NCI-H1930 (cell line): Measurements from ENCODE around the gene ENO1.
"Not testable (repeated sequence)": the region's sequence is repeated elsewhere in the genome, so short reads cannot be mapped to it uniquely, and the experiment has no call there.

Source experiments
- DNase-seq, 2 experiments: peaks; one replicate each; lab custom pipeline; 2025; lab: John Stamatoyannopoulos, UW

Gene ENO1

DNA sequence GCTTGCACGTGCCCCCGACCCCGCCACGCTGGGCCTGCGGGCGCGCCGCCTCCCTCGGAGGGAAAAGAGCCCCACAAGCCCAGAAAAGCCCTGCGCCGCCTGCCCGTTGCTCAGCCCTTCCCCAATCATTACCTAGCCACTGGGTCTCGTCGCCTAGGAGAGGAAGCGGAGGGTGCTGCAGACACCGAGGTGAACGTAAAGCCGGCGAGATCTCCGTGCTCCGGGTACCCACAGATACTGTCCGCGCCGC lies at the start of gene ENO1:
ENO1 (minus strand) TSS at position 239 of the 250 bp plus-strand sequence. CDS start 3,778 bp downstream, outside the sequence.
- no peak for DNase-seq

DNA sequence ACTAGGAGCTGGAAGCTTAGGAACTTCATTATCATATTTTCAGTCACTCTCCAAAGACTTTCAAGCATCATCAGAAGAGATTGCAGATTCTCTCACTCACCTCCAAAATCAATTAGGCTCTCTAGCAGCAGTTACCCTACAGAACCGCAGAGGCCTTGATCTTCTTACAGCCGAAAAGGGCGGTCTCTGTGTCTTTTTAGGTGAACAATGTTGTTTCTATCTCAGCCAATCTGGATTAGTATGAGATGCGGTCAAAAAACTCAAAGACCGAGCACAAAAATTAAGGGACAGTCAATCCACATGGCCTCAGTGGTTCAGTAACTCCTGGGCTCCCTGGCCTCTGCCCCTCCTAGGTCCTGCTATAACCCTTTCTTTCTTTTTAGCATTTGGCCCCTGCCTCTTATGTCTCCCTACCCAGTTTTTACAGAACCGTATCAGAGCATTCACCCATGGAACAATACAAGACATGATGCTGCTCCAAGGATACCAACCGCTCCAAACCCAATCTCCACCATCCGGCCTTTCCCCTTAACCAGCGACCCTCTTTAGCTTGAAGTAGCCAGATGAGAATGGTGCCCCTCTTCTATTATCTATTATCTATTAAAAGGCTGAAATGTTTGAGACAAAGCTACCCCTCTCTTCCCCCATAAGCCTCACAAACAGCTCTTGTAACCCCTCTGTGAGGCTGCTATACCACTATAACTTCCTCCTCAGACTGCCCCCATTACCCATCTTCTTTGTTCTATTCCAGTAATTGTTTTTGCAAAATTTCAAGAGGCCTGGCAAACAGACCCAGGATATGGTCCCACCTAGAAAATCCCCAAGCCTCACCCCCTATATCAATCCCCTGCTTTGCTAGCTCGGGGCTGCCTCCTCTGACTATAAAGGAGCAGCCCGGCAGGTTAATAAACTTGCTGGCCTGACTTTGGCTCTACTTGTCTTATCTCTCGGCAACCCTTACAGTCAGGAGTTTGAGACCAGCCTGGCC lies 48.5 kb upstream of the ENO1 start:
- no peak for DNase-seq

DNA sequence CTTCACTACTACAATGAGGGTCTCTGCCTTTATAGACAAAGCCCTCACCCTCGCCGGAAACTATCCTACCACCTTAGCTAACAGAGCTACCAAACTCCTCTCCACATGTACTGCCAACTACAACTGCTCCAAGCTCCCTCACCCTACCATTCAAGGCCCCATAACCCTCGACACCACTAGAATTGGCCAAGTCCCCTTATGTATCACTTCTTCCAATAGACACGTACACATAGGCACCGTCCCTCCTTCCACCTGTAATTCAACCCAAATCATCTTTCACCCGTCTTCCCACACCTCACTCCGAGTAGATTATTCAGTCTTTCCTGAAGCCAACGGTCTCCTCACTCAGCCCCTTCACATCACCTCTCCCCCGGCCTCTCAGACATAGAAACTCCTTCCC lies 47.5 kb upstream of the ENO1 start:
- DNase-seq = no peak

DNA sequence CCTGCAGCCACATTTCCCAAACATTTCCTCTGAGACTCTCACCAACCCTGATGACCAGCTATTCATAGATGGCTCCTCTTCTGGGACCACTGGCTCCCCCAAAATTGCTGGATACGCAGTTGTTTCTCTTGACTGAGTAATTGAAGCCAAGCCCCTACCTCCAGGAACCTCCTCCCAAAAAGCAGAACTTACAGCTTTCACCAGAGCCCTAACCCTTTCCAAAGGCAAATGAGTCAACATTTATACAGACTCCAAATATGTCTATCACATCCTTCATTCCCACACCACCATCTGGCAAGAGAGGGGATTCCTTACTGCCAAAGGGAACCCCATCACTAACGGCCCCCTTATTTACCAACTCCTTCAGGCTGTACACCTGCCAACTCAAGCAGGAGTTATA lies 46.9 kb upstream of the ENO1 start:
- no peak for DNase-seq

DNA sequence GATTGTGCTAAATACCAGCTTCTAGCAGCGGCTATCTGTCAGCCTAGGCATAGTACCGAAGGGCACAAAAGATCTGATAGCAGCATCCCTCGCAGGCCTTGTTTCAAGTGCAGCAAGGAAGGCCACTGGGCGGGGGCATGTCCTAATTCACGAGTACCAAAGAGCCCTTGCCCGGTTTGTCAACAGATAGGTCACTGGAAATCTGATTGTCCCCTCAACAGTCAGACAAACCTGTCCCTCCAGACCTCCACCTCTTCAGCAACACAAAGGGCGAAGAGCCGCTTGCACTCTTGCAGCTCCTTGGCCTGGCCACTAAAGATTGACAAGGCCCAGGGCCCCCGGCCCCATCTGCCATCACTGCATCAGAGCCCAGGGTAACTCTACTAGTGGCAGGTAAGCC lies 44.5 kb upstream of the ENO1 start:
- no peak for DNase-seq

DNA sequence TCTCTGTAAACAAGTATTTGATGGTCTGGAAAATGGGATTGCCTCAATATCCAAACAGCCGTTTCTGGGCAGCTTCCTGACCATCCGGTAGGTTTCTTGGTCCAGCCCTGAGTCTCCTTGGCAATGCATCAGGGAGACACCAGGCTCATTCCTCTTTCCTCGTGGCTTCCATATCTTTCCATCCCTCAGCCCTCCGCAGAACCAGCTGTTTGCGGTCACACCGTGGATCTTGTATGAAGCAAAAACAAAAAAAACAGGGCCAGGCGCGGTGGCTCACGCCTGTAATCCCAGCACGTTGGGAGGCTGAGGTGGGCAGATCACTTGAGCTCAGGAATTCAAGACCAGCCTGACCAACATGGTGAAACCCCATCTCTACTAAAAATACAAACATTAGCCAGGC lies 39.0 kb upstream of the ENO1 start:
- DNase-seq = not testable (repeated sequence)

DNA sequence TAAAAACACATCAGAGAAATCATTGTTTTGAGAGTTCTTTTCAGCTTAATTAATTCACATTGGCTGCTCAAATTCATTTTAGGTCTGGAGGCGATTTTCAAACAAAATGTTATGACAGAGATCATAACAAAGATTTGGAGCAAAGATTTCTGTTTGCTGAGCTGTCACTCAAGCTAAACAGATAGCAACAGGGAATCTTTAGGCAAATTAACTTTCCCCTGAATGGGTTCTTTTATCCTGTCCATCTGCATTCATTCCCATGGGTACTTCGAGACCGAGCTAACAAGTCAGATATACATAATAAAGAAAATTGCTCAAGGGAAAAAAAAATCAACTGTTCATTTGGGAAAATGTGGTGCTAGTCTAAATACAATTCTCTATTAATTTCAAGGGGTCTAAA lies 37.0 kb upstream of the ENO1 start:
- peak in 1 of 2 experiments; percentile 5 for DNase-seq

DNA sequence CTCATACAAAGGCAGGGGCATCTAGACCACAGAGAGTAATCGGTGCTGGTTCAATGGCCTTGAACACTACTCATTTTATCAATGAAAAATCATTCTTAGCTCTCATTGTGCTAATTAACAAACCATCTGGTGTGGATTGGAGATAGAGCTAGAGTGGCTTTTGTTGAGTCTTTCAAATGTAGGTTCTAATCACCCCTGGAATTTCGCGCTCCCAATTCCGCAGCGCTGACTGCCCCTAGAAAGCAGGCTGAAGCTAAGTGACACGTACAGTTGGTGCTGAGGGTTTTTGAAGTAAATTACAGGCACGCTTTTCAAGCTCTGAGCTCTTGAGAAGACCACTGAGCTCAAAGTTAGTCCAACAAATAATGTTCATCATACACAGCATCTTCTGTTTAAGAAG lies 36.0 kb upstream of the ENO1 start:
- DNase-seq = no peak

DNA sequence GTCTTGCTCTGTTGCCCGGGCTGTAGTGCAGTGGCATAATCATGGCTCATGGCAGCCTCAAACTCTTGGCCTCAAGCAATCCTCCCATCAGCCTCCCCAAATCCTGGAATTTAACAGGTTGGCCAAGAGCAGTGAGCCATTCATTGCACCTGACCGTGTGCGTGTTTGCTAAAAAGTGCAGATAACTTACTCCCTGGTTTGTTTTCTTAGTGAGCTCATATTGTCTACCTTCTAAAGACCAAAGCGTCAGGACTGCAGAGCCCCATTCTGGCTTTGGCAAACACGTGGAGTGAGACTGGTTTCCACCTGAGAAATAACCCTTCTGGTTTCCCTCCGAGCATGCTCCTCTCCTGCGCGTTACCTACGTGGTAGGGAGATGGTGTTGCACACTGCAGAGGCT lies 35.0 kb upstream of the ENO1 start:
- no peak for DNase-seq

DNA sequence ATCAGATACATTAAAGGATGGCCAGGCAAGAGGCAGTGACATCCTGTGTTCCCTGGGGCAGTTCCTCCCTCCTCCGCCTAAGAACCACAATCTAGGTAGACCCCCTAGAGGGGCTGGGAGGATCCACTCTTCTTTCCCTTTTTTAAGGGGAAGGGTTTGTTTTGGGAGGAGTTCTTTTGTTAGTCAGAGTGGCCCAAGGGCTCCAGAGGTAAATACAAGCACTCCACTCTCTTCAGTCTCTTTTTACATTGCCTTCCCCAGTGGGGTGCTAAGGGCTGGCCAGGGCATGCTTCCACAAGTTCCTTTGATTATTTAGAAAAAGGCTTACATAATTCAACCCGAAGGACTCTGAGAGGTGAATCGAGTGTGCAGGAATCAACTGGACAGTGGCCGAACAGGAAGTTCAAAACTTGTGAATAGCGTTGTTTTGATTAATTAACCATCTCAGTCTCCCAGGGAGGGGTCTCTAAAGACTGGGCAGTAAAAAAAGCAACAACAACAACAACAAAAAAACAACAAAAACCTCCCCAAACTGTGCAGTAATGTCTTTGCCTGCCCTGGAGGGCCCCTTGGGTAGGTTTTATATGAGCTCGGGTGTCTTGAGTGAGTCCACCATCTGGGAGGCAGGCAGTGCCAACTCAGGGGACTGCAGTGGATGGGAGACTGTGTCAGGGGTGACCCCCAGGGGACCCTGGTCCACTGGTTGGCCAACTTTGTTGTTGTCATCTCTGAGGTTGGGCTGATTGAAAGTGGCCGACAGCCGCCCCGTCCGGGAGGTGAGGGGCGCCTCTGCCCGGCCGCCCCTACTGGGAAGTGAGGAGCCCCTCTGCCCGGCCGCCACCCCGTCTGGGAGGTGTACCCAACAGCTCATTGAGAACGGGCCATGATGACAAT lies 33.2 kb upstream of the ENO1 start:
- DNase-seq = no peak

DNA sequence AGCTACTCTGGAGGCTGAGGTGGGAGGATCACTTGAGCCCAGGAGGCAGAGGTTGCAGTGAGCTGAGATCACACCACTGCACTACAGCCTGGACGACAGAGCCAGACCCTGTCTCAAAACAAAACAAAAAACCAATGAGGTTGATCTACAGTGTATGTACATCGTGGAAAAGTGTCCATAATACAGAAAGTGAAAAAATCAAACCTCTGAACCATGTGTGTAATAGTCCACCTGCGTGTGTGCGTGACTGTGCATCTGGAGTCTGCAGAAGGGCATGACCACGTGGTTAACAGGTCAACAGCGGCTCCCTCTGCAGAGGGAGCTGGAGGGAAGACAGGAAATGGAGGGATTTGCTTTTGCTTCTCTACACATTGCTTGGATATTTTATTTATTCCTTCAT lies 32.4 kb upstream of the ENO1 start:
- no peak for DNase-seq

DNA sequence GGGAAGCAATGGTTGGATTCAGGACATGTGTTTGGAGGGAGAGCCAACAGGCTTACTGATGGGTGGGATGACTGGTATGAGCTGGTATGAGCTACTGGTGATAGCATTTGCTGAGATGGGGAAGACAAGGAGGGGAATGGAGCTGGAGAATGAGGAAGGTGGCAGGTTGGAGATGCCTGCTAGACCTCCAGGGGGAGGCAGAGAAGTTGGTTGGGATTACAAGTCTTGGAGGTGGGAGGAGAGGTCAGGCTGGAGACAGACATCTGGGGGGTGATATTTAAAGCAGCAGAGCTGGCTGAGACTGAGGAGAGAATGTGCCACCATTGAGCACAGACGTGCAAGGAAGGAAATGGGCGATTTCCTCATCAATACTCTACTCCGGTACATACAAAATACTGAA lies 31.8 kb upstream of the ENO1 start:
- DNase-seq = no peak

DNA sequence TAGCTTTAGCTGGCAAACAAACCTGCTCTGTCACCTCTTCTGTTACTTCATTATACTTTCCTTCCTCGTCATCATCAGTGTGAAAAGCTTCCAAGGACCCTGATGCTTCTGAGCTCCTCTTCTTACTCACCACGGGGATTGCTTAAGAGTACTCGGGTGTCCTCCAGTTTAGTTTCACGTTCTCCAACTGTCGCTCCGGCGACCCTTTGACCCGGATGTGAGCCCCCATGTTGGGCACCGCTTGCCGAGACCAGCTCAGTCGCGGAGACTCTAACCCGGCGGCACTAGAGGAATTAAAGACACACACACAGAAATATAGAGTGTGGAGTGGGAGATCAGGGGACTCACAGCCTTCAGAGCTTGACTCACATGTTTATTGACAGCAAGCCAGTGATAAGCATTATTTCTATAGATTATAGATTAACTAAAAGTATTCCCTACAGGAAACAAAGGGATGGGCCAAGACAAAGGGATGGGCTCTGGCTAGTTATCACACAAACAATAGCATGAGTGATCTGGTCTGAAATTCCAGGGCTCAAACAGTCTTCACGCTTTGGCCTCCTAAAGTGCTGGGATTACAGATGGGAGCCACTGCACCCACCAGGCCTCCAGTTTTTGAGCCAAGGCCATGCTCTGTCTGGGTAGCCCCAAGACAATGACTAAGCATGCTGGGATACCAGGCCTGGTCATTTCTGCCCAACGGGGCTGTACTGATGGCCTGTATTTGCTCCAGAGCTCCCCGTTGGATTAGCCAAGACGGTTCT lies 30.1 kb upstream of the ENO1 start:
- DNase-seq = no peak

DNA sequence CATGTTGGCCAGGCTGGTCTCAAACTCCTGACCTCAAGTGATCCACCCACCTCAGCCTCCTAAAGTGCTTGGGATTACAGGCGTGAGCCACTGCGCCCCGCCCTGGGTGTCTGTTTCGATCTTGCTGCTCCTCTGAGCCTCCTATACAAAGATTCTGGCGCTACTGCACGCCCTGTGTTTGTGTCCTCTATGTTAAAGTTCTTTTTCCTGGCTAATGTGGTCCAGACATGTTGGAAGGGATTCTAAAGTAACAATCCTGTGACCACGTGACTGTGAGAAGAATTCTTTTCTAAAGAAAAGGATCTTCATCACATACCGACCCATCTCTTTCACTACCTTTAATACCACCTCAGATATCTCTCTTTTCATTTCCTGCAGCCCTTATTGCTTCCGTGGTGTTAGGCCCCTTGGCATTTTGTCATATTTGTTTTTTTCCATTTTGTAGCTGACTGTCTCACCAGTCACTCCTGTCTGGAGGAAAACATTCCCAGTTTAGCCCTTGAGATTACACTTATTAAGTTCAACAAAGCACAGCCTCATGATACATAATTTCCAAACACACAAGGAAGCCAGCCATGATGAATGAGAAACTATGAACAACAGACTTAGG lies 27.2 kb upstream of the ENO1 start:
- DNase-seq = no peak

DNA sequence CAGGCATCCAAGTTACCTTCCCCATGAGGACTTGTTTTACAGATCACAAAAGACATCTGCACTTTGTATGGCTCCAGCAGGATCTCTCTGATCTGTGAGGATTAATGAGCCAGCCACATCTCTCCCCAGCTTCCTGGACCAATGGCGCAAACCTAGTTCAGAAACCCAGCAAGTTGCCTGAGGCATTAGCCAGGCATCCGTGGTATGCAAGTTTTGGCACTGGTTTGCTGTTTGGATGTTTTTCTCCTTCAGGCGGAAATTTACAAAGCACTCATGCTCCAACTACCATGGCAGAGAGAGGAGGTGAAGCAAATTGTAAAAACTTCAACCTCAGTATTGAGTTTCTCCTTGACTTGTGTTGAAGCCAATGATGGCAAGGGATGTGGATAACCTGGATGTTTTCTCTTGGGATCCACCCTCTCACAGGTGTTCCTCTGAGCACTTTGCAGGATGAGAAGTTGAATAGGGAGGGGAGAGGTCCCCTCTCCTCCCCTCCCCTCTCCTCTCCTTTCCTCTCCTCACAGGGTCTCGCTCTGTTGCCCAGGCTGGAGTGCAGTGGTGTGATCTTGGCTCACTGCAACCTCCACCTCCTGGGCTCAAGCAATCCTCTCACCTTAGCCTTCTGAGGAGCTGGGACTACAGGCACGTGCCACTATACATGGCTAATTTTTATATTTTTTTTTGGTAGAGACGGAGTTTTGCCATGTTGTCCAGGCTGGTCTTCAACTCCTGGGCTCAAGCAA lies 25.6 kb upstream of the ENO1 start:
- DNase-seq = no peak

DNA sequence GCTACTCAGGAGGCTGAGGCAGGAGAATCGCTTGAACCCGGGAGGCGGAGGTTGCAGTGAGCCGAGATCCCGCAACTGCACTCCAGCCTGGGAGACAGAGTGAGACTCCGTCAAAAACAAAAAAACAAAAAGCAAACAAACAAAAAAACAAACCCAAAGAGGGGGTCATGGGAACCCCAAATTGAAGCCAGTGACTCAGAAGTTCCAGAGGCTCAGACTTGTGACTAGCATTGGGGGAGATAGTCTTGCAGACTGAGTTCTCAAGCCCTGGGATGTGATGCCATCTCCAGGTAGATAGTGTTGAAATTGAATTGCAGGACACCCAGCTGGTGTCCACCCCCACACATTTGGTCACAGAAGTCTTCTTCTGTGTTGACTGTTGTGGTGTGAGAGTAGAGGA lies 24.9 kb upstream of the ENO1 start:
- no peak for DNase-seq

DNA sequence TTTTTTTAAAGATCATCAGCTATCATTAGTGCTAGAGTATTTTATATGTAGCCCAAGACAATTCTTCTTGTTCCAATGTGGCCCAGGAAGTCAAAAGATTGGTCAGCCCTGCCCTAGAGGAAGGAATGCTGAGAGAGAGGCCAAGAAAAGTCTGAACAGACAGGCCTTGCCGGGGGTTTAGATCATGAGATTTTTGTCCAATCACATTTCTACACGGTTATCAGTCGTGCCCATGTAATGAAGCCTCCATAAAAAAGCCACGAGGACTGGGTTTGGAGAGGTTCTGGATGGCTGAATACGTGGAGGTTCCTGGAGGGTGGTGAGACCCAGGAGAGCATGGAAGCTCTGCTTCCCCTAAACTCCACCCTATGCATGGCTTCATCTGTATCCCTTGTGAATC lies 24.3 kb upstream of the ENO1 start:
- no peak for DNase-seq

DNA sequence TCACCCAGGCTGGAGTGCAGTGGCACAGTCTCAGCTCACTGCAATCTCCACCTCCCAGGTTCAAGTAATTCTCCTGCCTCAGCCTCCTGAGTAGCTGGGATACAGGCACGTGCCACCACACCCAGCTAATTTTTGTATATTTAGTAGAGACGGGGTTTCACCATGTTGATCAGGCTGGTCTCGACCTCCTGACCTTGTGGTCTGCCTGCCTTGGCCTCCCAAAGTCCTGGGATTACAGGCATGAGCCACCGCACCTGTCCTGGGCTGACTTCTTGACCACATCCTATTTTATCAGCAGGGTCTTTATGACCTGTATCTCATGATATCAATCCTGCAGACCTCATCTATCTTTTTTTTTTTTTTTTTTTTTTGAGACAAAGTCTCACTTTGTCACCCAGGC lies 22.2 kb upstream of the ENO1 start:
- not testable (repeated sequence) for DNase-seq

DNA sequence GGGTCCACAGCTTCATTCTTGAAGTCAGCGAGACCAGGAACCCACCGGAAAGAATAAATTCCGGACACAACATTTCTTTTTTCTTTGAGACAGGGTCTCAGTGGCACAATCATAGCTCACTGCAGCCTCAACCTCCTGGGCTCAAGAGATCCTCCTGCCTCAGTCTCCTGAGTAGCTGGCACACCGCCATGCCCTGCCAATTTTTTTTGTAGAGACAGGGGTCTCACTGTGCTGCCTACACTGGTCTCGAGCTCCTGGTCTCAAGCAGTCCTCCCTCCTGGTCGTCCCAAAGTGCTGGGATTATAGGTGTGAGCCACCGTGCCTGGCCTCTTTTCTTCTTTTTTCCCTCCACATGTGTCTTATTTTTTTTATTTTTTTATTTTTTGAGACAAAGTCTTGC lies 20.6 kb upstream of the ENO1 start:
- DNase-seq = no peak

DNA sequence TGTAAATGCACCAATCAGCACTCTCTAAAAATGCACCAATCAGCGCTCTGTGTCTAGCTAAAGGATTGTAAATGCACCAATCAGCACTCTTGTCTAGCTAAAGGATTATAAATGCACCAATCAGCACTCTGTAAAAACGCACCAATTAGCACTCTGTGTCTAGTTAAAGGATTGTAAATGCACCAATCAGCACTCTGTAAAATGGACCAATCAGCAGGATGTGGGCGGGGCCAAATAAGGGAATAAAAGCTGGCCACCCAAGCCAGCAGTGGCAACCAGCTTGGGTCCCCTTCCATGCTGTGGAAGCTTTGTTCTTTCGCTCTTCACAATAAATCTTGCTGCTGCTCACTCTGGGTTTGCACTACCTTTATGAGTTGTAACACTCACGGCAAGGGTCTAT lies 19.9 kb upstream of the ENO1 start:
- not testable (repeated sequence) for DNase-seq

DNA sequence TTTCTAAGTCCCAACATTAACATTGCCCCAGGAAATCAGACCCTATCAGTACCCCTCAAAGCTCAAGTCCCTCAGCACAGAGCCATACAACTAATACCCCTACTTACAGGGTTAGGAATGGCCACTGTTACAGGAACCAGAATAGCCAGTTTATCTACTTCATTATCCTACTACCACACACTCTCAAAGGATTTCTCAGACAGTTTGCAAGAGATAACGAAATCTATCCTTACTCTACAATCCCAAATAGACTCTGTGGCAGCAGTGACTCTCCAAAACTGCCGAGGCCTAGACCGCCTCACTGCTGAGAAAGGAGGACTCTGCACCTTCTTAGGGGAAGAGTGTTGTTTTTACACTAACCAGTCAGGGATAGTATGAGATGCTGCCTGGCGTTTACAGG lies 19.0 kb upstream of the ENO1 start:
- not testable (repeated sequence) for DNase-seq
